CD4-positive, alpha-beta T cell treated with Interleukin-12 subunit alpha and Interleukin-12 subunit beta, for 1 hour (primary cell): ENCODE results near the gene CATSPER4.
"Not testable (repeated sequence)": the region's sequence is repeated elsewhere in the genome, so short reads cannot be mapped to it uniquely, and the experiment has no call there.

ENCODE experiments used
- DNase-seq: peaks from one replicate; pipeline ENCODE4 v3.0.0-alpha.2; 2020

The CATSPER4 gene

DNA sequence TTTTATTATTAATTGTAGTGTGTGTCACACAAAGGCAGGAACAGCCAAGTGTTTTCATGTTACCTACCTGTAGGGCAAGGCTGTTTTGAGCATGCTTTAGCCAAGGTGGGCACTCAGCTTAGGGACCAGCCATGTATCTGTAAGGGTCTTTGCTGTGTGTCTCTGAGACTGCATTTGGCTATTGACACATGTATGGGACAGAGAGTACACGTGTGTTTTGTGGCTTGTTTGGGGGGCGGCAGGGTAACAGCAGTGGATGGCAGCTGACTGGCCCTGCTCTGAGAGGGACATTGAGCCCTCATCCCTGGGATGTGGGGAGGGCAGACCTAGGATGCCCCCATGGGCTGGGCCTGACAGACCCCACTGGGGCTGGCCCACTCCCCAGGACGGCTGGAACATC, 6.9 kb downstream of the CATSPER4 start:
- no peak for DNase-seq

DNA sequence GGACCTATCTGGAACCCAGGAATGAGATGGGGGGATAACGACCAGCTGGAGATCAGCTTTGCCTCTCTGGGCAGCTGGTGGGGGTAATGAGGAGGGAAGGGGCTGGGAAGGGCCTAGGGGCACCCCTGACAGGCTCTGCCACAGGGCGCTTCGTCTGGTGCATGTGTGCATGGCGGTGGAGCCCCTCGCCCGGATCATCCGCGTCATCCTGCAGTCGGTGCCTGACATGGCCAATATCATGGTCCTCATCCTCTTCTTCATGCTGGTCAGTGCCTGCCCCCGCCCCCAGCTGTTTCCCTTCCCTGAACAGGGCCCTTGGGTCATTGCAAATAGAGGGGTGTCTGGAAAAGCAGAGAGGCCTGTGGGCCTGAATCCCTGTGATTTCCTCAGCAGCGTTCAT, 7.4 kb downstream of the CATSPER4 start:
- no peak for DNase-seq

DNA sequence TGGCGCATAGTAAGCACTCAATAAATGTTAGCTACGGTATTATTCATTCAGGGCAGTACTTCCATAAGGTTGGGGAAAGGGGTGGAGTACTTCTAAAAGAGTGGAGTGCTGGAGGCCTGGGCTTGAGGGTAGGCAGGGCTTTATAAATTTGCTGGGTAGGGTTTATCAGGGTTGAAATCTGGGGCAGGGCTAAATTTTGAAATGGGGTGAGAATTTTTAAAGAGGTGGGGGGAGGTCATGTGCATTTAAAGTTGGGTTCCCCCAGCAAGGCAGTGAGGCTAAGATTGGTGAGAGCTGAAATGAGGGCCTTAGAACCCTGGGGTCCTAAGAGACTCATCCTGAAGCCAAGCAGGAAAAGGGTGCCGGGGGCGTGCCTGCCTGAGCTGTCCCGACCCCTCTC, 10.0 kb downstream of the CATSPER4 start:
- DNase-seq: no peak

GRCh38 chr1:26203642-26204318, 13.4 kb downstream of the CATSPER4 start:
- DNase-seq: no peak

GRCh38 chr1:26210147-26210870, 19.9 kb downstream of the CATSPER4 start:
- DNase-seq: no peak

DNA sequence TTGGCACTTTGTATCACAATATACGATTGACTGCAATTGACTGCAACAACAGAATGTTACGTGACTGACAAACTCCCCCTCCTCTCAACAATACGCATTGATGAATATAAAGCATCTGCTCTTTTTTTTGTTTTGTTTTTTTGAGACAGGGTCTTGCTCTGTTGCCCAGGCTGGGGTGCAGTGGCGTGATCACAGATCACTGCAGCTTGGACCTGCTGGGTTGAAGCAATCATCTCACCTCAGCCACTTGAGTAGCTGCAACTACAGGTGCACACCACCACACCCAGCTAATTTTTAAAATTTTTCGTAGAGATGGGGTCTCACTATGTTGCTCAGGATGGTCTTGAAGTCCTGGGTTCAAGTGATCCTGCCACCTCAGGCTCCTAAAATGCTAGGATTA, 22.3 kb downstream of the CATSPER4 start:
- DNase-seq: no peak

DNA sequence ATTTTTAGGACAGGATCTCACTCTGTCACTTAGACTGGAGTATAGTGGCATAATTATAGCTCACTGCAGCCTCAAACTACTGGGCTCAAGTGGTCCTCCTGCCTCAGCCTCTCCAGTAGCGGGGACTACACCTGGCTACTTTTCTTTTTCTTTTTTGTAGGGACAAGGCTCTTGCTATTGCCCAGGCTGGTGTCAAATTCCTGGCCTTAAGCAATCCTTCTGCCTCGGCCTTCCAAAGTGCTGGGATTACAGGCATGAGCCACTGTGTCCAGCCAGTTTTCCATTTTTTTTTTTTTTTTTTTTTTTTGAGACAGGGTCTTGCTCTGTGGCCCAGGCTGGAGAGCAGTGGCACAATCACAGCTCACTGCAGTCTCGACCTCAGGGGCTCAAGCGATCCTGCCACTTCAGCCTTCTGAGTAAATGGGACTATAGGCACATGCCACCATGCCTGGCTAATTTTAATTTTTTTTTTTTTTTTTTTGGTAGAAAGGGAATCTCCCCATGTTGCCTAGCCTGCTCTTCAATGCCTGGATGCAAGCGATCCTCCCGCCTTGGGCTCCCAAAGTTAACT, 23.0 kb downstream of the CATSPER4 start:
- DNase-seq: no peak

GRCh38 chr1:26215246-26215645, 24.8 kb downstream of the CATSPER4 start:
- DNase-seq: no peak

DNA sequence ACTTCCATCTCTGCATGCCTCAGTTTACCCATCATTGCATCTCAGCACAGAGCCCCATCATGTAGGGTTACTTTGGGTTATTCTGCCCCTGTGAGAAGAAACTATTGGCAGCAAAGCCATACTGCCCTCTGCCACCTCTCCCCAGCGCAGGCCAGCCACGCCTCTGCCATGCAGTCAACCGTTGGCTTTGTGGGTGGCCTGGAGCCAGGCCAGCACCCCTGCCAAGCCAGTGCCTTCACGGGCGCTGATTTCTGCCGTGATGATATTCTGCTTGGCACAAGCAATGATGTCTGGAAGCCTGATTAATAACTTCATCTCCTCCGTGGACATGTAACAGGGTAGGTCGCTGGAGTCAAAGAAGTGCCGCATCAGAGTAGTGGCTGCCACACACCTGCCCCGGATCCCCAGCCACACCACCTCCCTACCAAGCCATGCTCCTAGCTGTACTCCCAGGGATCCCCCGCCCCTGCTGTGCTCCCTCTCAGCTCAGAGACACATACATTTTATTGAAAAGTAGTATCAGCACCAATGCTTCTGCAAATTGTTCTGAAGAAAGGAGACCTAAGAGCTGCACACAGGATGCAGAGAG, 28.6 kb downstream of the CATSPER4 start:
- DNase-seq: no peak

- DNase-seq: no peak
Measured at GRCh38 chr1:26220199-26220912, 30.0 kb downstream of the CATSPER4 start.

GRCh38 chr1:26221094-26221493, 30.7 kb downstream of the CATSPER4 start:
- DNase-seq: no peak

DNA sequence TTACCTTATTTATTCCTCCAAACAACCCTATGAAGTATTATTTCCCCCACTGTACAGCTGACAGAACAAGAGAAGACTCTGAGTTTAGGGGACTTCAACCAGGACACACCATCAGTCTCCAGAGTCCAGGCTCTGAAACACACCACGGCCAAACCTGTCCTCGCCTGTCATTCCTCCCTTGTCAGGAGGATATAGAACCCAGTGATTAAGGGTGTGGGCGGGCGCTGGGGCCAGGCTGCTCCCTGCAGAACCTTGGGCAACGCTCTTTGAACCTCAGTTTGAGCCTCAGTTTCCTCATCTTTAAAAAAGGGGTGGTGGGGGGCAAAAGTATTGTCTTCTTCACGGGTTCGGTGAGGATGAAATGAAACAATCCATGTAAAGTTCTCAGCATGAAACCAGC, 34.2 kb downstream of the CATSPER4 start:
- no peak for DNase-seq

DNA sequence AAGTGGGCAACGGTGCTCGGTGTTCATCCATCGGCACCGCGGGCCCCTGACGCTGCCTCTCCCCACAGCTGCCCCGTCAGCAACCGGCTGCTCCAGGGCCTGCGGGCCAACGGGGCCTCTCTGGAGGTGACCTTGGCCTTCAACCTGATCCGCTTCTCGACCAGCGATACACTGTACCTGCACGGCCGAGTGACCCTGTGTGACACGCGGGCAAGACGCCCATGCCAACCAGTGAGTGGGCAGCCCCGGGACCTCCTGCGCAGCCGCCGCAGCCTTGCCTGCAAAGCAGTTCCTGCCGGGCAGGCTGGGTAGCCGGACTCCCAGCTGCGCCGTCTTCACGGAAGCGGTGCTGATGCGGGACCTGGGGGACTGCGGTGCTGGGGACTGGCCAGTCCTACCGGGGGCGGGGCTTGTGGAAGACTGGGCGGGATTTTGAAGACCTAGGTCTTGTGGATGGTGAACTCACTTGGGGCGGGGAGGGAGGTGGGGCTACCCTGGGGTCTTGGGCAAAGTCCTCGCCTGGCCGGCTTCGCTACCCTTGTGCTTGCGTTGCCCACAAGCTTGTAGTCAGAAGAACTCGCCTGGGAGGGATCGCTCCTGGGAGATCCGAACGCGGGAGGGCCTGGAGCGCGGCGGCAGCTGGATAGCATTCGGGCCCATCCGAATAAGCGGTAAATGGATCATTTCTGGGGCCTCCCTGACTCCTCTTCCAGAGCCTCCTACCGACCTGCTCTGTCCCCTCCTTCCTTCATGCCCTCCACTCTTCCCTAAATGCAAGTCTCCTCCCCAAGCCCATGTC, 34.8 kb downstream of the CATSPER4 start:
- peak; percentile 48 for DNase-seq

DNA sequence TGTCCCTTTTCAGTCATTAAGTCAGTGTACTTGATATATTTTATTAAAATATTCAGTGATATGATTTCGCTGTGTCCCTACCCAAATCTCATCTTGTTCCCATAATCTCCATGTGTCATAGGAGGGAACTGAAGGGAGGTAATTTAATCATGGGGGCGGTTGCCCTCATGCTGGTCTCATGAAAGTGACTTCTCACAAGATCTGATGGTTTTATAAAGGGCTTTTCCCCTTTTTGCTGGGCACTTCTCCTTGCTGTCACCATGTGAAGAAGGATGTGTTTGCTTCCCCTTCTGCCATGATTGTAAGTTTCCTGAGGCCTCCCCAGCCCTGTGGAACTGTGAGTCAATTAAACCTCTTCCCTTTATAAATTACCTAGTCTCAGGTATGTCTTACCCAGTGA, 40.3 kb downstream of the CATSPER4 start:
- not testable (repeated sequence) for DNase-seq

DNA sequence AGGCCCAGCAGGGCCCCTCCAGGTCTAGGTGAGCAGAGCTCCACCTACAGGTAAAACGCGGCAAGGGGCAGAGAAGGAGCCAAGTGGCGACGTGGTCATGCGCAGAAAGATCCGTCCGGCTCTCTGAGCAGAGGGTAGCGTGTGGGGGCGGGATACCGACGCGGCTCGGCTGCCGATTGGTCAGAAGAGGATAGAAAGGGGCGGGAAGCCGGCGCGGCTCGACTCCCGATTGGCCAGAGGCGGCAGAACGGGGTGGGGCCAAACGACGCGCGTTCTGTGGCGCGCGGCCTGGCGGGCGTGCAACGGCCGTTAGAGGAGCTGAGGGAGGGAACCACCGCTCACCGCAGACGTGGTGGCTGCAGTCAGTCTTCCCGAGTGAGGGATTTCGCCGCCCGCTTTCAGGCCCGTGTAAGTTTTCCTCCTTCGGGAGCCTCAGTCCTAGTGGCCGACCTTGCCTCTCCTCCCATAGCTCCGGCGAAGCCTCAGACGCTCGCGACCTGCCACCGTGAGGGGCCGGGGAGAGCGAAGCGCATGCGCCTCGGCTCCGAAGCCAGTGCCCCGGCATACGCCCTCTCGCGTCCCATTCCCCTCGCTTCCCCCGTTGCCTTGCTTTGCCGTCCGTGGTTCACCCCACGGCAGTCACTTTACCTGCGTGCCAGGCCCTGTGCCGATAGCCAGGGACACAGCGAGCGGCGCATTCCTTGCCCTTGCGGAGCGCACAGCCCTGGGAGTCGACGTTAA, 43.7 kb downstream of the CATSPER4 start, which contains the start of gene CEP85:
Gene CEP85 (plus strand): TSS at position 298 of the 741 bp plus-strand sequence. CDS start 5,584 bp downstream, outside the sequence.
- DNase-seq: peak; percentile 99

GRCh38 chr1:26234644-26235370, 44.4 kb downstream of the CATSPER4 start:
- peak; percentile 26 for DNase-seq

- no peak for DNase-seq
Measured at GRCh38 chr1:26237230-26237966, 47.0 kb downstream of the CATSPER4 start.

- no peak for DNase-seq
Measured at GRCh38 chr1:26239936-26240335, 49.5 kb downstream of the CATSPER4 start.
